Stimulated activated CD4-positive, alpha-beta T cell treated with anti-CD3 and anti-CD28 coated beads, Interleukin-12 subunit alpha, Interleukin-12 subunit beta, amount 100 ng/mL, for 4 hours (primary cell): ENCODE data around the gene FXYD6.

Experiments used
- DNase-seq: peaks from one replicate; pipeline ENCODE4 v3.0.0-alpha.2; 2020

FXYD6 gene

DNA sequence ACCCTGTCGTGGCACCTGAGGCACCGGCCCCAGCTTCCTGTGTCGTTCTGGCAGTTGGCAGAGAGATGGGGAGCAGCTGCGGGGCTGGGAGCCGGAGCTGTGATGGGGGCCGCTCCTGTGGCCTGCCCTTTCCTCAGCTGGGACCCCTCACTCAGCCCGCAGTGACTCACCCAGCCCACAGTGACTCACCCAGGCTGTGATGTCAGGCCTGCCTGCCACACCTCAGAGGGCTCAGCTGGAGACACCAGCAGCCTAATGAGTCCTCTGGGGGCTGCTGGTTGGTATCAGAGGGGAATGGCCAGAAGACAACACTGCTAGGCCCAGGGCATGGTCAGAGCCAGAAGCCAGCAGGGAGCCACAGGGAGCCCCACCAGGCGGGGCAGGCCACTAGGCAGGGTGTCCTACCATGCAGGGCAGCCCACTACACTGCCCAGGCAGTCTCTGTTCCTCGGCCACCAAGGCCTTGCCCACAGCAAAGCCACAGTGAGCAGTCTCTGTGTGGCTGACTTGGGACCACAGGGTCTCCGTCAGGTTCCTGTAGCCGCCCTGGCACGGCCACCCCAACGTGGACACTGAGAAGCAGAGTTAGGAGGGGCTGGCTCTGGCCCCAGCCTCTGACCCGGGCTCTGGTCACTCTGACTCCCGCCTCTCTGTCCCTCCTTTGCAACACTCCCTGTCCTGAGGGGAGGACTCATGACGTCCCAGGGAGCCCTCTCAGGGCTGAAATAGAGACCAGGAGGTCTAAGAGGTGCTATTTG is 47.7 kb downstream of the FXYD6 start:
- peak; percentile 73 for DNase-seq

DNA sequence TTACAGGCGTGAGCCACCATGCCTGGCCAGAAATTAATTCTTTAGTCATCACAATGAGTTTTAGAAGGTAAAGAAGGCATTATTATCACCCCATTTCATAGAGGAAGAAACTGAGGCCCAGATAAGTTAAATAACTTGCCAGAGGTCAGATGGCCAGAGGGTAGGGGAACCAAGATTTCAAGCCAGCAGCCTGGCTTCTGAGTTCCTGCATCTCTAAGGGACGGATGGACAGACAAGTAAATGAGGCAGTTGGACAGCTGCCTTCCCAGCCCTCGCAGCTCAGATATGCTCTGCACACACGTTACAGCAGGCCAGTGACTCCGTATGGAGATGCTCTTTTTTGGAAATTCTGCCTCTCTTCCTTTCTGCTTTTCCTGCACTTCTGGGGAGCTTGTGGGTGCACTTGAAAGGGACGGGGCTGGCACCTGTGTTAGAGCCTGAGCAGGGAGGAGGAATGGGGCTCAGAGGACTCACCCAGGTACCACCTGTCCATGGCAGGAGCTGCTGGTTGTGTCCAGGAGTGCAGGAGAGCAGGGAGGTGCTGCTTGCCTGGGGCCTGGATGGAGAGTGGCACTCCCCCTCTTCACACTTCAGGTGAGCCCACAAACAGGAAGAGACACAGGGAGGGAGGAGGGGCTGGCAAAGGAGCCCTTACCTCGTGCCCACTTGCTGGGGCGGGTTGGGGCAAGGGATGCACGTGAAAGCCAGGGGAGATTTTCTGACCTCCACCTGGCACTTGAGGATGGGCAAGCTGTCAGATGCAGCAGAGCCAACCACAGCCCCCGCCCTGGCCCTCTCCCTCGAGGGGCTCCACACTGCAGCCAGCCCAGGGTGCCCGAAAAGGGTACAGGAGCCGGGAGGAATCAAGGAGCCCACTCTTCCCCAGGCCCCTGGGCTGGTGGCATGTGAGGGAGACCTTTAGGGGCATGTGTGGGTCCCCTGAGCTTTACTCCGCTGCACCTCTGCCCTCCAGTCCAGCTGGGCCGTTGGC is 48.6 kb downstream of the FXYD6 start:
- DNase-seq: no peak

DNA sequence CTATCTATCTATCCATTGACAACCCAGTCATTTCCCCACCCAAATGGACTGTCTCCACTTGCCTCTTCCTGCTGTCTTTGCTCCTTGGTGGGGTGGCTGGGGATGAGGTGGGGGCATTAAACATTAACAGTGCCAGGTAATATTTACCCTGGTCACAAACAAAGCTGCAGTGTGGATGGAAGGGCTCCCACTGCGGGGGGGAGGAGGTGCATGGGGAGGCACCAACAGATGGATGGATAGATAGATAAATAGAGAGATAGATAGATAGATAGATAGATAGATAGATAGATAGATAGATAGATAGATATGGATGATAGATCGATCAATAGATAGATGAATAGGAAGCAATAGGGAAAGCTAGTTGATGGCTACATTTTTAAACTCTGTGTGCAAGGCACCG is 49.6 kb downstream of the FXYD6 start:
- no peak for DNase-seq

DNA sequence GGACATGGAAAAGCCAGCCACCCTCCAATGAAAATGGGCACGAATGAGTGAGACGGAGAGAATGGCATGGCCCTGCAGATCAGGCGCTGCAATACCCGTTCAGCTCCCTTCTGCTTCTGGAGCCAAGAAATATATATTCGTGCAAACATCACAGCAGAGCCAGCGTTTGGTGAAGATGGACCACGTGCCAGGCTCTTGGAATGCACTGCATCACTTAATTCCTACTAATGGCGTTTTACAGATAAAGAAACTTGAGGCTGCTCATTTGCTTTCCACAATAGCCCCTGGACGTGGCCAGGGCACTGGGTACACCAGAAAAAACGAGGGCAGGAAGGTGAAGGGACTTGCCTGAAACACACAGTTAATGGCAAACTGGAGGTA is 50.3 kb downstream of the FXYD6 start:
- DNase-seq: no peak

DNA sequence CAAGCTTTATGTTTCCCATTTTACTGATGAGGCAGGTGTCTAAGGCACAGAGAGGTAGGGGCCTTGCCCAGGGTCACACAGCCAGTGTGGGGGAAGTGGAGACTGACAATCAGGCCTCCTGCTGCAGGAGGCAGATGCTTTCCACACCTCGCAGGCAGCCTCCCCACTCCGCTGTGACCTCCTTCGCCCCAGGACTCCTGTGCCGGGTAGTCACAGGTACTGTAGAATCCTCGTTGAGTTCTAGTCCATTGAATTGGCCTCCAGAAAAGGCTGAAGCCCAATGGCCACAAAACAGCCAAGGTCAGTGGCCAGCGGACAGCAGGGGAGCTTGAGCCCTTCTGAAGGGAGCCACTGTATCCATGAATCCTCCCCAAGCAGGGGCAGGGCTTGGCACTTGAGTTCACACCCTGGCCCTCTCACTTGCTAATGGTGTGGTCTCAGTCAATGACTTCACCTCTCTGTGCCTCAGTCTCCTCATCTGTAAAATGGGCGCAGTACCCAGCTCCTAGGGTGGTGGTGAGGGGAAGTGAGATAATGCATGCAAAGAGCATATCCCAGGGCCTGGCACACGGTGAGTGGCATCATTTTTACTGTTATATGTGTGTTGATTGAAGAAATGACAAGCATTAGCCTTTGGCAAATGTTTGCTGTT is 50.8 kb downstream of the FXYD6 start:
- no peak for DNase-seq

DNA sequence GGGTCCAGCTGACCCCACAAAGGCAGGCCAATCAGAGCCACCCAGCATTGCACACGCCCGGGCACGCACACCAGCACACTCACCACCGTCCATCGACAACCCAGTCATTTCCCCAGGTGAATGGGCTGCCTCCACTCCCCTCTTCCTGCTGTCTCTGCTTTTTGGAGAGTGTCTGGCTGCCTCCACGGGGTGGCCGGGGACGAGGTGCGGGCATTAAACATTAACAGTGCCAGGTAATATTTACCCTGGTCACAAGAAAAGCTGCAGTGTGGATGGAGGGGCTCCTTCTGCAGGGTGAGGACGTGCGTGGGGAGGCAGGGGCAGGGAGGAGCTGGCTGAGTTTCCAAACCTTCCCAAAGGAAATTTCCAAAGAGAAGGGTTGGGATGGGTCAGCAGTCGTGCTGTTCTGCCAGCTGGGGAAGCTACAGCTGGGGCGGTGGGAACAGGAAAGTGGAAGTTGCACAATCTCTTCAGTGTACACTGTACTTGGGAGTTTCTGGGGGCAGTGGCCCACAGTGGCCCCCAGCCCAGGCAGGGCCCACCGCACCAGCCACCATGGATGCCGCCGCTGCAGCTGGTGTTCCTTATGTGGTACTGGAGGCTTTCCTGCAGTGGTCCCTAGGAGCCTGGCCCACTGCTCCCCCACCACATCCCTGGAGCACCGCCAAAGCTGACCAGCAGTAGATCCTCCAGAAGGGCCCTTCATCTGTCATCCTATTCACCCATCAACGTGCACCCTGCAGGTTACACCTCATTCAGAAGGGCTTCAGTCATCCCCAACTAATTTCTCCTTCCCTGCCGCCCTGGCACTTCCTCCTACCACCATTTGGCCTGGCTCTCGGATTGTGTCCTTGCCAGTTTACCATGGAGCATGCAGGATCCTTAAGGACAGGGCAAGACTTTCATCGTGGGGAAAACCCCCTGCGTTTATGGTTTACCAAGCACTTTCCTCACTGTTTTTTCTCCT is 51.6 kb downstream of the FXYD6 start, which contains the start of gene FXYD2:
Gene FXYD2, minus strand, starts transcription at position 174 of the 967 bp plus-strand sequence. Its CDS starts 66 bp downstream, at position 108.
- DNase-seq: no peak

DNA sequence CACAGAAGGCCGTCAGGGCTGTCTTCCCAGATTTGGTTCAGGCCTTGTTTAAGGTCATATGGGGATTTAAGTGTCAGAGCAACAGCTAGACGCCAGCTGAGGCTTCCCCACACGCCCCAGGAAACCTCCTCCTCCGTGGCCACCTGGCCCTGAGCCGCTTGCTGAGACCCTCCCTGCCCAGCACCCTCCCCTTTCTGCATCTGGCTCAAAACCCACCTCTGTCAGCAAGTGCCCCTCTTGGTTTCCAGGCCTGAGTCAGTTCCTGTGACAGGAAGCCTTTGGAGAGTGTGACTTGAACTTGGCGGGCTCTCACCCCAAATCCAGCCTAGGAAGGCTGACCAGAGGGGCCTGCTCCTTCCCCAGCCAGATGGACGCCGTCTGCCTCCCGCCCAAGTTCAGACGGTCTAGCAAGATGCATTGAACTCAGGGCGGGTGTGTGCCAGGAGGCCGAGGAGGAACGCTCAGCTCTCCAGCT is 52.5 kb downstream of the FXYD6 start:
- no peak for DNase-seq

DNA sequence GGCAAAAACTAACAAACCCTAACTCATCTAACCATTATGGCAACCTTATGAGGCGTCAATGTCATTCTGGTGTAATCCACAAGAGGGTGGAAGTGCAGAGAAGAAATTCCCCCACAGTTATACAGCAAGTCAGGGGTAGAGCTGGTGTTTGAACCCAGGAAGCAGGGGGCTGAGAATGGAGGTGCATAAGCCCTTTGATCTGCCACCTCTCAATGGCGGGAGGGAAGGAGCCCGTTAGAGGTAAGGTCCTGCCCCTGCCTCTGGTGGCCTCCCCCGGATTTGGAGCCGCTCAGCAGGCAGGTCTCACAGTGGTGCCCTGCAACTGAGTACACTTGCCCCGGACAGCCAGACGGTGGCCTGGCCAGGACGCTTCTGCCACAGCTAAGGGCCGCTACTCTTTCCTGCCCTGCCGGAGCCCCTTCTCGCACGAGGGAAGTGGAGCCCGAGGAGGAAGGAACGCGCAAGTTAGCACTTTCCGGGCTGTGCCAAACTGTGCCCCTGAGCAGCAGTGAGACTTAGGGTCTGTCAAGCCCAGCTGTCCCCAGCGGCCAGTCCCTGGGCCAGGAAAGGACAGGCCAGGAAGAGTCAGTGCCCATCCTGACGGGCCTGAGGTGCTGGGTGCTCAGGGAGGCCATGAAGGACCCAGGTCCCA is 53.0 kb downstream of the FXYD6 start:
- DNase-seq: no peak

DNA sequence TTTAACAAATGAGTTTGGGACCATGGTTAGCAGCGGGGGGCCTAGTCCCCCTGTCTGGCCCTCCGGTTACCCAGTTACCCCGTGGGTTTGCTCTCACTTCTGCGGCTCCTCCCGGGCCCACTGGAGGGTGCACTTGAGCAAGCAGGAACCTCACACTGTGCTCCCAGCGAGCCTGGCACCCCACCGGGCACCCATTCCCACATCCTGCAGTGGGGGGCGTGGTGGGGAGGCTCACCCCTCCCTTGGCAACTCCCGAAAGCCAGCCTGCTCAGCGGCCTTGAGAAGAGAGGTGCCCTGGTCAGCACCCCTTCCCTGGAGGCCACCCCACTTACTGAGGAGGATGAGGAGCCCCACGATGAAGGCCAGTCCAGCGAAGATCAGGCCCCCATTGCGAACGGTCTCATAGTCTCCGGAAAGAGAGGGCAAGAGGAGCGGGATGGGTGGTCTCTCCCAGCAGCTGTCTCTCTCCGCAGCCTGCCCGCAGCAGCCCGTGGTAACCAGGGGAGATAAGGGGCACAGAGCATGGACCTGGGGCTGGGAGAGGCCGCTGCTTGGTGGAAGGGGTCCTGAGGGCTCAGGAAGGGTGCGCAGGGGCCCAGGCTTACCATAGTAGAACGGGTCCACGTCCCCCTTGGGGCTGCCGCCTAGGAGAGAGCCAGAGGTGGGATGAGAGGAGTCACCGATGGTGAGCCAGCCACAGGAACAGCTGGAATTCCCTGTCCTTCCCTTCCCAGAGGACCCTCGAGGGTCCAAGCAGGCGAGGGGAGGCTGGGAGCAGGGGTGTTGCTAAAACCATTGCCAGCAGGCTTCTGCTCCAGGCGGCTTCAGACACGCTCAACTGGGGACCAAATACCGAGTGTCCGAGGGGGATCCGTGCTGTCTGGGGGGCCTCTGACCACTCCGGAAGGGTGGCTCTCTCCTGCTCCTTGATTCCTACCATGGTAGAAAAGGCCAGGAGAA is 54.1 kb downstream of the FXYD6 start:
- DNase-seq: peak; percentile 59

DNA sequence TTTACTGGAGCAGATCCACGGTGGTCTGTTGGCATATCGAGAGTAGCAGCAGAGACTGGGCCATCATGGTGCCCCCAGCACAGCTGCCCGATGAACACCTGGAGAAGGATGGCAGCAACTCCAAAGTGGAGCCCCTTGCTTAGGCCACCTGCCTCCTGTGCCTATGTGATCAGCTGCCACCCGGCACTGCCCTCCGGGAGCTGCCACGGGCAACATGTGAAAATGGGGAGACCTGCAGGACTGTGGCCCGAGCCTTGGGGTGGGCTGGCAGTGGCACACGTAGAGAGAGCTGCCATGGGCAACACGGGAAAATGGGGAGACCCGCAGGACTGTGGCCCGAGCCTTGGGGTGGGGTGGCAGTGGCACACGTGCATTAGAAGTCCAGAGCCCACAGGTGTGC is 55.0 kb downstream of the FXYD6 start:
- no peak for DNase-seq

DNA sequence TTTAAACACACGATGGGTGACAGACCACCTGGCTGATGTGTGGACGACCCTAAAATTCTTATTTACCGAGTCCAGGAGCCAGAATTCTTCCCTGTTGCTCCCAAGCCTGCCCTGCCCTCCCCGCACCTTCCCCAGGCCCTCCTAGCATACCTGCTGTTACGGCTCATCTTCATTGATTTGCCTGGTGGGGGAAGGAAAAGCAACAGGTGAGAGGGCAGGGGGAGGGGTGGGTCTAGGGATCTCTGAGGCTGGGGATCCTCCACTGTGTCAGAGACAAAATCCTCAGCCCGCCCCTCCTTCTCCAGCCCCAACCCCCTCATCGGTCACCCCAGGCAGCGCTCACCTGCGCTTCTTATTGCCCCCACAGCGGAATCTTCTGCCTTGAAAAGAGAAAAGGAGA is 55.9 kb downstream of the FXYD6 start:
- DNase-seq: no peak

DNA sequence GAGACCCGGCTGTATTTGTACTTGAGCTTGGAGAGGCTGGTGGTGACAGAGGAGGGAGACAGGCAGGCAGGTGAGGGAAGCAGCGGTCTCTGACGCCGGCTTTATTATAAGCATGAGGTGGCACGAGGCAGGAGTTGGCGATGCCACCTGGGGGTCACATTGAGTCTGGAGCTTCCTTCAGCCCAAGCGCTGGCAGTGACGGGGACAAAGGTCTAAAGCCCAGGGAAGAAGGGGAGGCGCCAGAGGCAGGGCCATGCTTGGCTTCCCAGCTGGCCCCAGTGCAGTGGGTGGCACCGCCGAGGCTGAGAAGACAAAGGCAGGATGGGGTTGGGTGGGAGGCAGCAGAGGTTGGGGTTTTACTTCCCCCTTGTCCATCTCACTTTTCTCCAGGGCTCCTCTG is 56.4 kb downstream of the FXYD6 start:
- no peak for DNase-seq

DNA sequence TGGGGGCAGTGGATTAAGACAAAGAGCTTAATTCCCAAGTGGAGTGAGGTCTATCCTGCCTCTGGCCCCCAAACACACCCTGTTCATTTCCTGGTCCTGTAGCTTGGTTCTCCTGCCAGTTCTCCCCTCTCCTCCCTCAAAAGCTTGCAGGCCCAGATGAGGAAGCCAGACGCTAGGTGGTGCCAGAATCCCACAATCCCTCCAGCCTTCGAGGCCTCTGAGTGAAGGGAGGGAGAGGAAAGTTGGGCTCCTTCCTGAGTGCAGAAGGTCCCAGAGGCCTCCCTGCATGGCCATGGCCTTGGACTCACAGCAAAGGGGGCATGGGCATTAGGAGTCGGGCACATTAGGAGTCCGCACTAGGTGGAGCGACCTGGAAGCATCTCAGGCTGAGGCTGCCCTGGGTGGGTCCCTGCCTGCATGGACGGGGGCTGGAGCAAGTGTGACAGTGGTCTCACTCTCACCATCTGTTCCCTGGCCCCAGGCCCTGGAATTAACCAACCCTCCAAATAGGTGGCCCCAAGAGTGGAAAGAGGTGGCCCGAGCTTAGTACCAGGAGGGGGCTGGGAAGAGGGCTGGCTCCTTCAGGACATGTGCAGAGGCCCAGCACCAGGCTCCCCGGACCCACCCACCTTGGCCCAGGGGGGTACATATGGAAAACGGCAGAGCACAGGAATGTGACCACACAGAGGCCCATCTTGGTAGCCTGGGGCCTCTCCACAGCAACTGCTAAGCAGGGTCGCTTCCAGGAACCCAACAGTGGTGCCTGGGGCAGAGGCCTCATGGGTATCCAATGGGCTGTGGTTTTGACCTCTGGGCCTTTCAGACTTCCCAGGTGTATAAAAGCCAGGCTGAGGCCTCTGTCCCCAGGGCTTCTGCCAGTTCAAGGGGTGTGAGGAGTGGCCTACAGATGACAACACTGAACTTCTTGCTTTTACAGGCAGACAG is 57.1 kb downstream of the FXYD6 start:
- DNase-seq: no peak

DNA sequence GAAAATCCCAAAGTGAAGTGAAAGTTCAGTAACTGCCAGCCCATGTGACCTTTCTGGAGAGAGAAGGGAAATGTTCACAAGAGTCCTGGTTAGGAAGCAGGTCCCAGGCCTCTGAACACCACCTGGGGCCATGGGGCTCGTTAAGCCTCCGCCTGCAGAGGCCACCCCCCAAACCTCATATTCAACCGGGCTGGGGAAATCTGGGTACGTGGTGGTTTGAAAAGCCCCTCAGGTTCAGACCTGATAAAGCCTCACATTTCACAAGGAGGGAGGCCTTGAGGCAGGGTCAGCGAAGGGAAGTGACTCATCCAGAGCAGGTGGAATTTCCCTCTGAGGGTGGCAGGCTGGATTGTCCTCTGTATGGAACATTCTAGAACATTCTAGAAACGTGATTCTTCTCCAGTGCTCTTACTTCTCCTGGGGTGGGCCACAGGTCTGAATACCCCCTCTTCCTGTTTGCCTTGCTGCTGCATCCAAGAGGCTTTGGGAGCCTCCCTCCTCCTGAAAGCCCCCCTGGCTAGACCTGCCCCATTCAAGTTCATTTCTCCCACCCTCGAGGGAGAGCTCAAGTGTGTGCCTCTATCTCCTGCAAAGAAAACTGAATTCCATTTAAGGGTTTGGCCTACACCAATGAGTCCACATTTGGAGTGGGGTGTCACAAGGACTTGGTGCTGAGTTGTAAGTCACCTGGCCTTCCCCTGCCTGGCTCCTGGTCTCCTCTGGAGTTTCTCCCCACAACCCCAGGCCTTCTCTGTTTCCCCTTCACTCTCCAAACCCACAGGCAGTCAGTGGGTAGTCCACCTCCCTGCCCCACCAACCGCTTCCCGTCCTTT is 58.2 kb downstream of the FXYD6 start:
- peak; percentile 34 for DNase-seq

DNA sequence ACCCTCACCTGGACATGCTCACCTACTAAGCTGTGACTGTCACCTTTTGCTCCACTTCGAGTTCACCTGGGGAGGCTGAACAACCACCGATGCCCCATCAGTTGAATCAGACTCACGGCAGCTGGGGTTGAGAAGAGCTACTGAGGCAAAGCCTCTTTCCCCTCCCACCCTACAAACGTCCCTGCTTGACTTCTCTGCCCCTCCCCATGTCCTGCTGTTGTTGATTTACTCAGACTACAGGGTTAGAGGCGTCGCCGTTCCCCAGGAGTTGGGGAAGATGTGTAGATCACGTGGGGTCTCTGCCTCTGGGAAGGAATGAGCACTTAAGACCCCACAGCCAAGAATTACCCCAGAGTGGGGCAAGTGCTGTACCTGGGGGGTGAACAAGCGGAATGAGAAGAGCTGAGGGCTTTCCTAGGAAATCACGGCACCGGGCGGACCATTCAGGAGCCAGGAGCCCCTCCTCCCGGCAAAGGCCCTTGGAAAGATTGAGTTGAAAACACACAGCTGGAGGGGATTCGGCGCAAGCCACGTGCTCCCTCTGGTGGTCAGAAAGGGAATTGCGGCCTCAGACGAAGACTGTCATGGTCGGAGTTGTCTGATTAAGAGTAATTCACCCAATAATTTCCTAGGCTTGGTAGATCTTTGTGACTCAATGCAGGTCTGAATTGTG is 59.0 kb downstream of the FXYD6 start:
- DNase-seq: peak; percentile 88

DNA sequence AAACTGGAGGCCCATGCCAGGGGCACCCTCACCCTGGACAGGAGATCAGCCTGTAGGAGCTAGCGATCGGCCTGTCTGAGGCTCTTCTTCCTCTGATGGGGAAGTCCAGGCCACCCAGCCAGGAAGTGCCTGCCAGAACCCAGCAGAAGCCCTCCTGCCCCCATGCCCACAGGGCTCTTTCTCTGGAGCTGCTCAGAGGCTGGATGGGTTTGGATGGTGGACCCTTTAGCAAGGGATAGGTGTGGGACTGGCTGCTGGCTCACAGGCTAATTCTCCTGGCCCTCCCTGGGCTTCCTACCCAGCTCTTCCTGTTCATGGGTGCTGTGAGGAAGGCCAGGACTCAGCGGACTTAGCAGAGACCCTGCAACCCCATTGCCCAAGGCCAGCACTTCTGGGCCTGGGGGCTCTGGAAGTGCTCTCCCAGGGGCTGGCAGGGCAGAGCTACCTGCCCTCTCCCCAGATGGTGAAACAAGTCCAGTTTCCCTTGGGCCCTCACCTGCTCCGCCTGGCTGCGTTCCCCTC is 59.6 kb downstream of the FXYD6 start:
- no peak for DNase-seq

DNA sequence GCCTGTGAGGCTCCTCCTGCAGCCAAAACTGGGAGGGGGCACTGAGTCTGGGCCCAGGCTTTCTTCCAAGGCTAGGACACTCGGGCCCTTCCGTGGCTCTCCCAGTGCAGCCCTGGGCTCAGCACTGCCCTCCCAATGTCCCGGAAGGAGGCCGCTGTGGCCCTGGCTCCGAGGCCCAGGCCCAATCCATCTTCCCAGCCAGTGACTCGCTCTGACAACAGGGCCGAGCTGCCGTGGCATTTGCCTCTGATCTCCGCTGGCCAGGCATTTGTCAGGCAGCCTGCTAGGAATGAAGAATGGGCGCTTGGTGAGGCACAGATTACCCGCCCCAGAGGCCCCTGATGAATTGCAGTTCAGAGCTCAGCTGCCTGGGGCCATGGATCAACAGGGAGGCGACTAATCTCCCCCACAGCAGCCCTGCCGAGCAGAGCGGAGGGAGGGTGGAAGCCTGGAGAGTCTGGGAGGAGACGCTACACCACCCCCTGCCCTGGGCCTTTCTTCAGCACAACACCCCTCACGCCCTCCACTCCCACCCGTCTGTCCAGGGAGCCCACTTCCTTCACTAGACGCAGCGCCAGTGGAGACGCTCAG is 60.2 kb downstream of the FXYD6 start:
- DNase-seq: no peak
